ENCODE data around the gene PTPRE. TPM values are rescaled to one million over a fixed set of nuclear protein-coding genes. Genes with fewer than 3 reads are reported as not detected.

The PTPRE gene
- total RNA-seq, 1 donor = 0.09 TPM

DNA sequence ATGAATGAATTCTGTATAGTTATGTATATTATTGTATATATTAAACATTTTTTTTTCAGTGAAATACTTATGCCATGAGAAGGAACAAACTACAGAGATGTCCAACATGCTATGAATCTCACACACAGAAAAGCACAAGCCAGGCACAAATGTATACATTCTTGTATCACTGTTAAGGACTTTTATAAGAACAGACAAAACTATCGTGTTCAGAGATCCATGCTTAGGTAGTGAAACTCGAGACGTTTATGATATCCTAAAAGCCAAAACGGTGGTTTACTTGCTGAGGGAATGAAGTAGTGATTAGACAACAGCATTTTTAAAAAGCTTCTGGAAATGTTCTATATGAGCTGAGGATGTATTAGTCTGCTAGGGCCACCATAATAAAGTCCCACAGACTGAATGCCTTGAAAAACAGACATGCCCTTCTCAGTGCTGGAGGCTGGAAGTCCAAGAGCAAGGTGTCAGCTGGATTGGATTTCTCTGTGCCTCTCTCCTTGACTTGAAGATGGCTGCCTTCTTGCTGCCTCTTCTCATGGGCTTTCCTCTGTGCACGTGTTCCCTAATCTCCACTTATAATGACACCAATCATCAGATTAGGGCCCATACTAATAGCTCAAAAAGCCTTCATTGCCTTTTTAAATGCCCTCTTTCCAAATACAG lies 215.0 kb downstream of the PTPRE start:
- H3K4me3 ChIP-seq (ENCODE audit: low read depth, low read length) = no peak overlapping the region
- no peak for TF ChIP-seq CTCF (IDR thresholded peaks at IDR 0.05; ENCODE audit: insufficient read depth, low read length)
- DNase-seq (ENCODE audit: low read depth) = no peak

DNA sequence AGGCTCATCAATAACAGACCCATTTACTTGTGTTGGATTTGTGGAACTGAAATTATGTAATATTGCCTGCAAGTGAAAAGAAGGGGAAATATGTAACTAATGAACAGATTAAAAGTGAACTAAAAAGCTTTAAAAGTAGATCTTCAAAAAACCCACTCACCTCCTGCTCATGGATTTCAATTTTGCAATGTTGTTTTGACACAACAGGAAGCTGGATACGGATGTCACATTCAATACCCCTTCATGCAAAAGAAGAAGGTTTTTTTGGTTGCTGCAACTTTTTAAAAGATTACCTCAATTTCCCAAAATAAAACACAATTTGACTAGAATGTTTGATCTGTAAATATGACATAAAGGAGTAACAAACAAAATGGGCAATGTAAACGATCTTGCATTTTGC lies 216.0 kb downstream of the PTPRE start:
- TF ChIP-seq CTCF (IDR thresholded peaks at IDR 0.05; ENCODE audit: insufficient read depth, low read length) = no peak
- no peak overlapping the region for H3K4me3 ChIP-seq (ENCODE audit: low read depth, low read length)
- no peak for DNase-seq (ENCODE audit: low read depth)

GRCh38 chr10:128123846-128124245 lies 216.9 kb downstream of the PTPRE start:
- no peak for TF ChIP-seq CTCF (IDR thresholded peaks at IDR 0.05; ENCODE audit: insufficient read depth, low read length)
- H3K4me3 ChIP-seq (ENCODE audit: low read depth, low read length) = peak overlapping the region; percentile 23

DNA sequence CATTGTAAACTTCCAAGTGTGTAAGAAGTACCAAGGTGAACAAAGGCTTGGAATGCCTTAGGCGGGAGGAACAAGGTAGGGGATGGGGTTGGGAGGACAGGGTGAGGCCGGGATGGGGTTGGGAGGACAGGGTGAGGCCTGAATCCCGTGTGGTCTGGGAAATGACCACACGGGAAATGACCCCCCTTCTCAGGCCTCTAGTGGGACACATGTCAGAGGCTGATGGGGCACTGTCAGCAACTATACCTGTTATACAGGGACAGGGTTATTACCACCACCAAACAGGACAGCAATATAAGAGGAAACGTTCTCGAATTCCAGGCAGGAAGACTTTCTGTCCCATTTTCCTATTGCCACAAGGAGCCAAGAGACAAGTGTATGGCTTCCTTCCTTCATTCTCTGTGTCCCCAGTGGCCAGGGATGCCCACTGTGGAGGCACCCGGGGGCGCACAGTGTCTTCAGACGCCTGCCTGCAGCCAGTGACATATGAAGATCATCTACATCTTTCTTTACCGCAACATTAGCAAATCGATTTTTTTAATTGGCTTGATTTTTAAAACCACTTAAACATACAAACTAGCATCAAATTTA lies 218.0 kb downstream of the PTPRE start:
- no peak for TF ChIP-seq CTCF (IDR thresholded peaks at IDR 0.05; ENCODE audit: insufficient read depth, low read length)
- no peak for DNase-seq (ENCODE audit: low read depth)
- peak overlapping the region; percentile 75 for H3K4me3 ChIP-seq (ENCODE audit: low read depth, low read length)

More at GRCh38 chr10:128123846-128124245, 216.9 kb downstream of the PTPRE start:
- no peak for DNase-seq (ENCODE audit: low read depth)

- H3K4me3 ChIP-seq (ENCODE audit: low read depth, low read length) = peak overlapping the region; percentile 75
- DNase-seq (ENCODE audit: low read depth) = no peak
- TF ChIP-seq CTCF (IDR thresholded peaks at IDR 0.05; ENCODE audit: insufficient read depth, low read length) = no peak
Measured at GRCh38 chr10:128125416-128125943, 218.6 kb downstream of the PTPRE start.

- peak; percentile 81 for DNase-seq (ENCODE audit: low read depth)
- peak within 1 kb of the TSS; percentile 75 for H3K4me3 ChIP-seq (ENCODE audit: low read depth, low read length)
- TF ChIP-seq CTCF (IDR thresholded peaks at IDR 0.05; ENCODE audit: insufficient read depth, low read length) = no peak
Measured at GRCh38 chr10:128125944-128126764, 219.3 kb downstream of the PTPRE start, which contains the start of gene MKI67. MKI67 (minus strand) TSS chr10:128126423; CDS start chr10:128125667, 756 bp downstream.

All from fibroblast of the aortic adventitia (primary cell).